HepG2 (cell line): Measurements from ENCODE around the gene PPP1R7.

Experiments
- ETV6 ChIP-seq: sonication (generic); formaldehyde crosslinking; conservative IDR thresholded peaks from 2 replicates; pipeline ENCODE4 v1.4.0; 2020; ENCODE audit warnings: missing genetic modification reagents
- EZH2 ChIP-seq: conservative IDR thresholded peaks from 2 replicates; pipeline ENCODE4 v1.6.1; 2012; ENCODE audit warnings: mild to moderate bottlenecking, low read depth, low read length, moderate library complexity
- FOSL1 ChIP-seq: sonication (generic); formaldehyde crosslinking; IDR thresholded peaks from 2 replicates; pipeline ENCODE4 v1.9.0; 2021; ENCODE audit warnings: missing genetic modification reagents, borderline replicate concordance
- MAFK ChIP-seq, 2 experiments: IDR thresholded peaks in 1 of 2; conservative IDR thresholded peaks in 1 of 2; 2 replicates each; pipeline ENCODE4 v1.6.1; 2011; ENCODE audit warnings: improper control_type of control experiment in 2 of 2, low read length in 2 of 2
- PHF8 ChIP-seq: sonication (generic); formaldehyde crosslinking; IDR thresholded peaks from 2 replicates; pipeline ENCODE4 v1.5.0; 2020; ENCODE audit warnings: missing genetic modification reagents
- TAF1 ChIP-seq: sonication (generic); formaldehyde crosslinking; IDR thresholded peaks from 2 replicates; pipeline ENCODE4 v1.4.0; 2020; ENCODE audit warnings: missing genetic modification reagents
- TBP ChIP-seq: sonication (generic); formaldehyde crosslinking; IDR thresholded peaks from 2 replicates; pipeline ENCODE4 v1.5.0; 2020; ENCODE audit warnings: missing genetic modification reagents
- ZNF337 ChIP-seq: sonication (generic); formaldehyde crosslinking; IDR thresholded peaks from 2 replicates; pipeline ENCODE4 v1.5.1; 2020; ENCODE audit warnings: missing genetic modification reagents, low read depth, mild to moderate bottlenecking, borderline replicate concordance
- TF ChIP-seq, protein P1 (sequence below): sonication (generic); formaldehyde crosslinking; IDR thresholded peaks from 2 replicates; pipeline ENCODE4 v1.4.0; 2020; ENCODE audit warnings: mild to moderate bottlenecking, missing genetic modification reagents
- TF ChIP-seq, protein P2 (sequence below): sonication (generic); formaldehyde crosslinking; IDR thresholded peaks from 2 replicates; pipeline ENCODE4 v1.4.0; 2020; ENCODE audit warnings: mild to moderate bottlenecking, missing genetic modification reagents

DNA sequence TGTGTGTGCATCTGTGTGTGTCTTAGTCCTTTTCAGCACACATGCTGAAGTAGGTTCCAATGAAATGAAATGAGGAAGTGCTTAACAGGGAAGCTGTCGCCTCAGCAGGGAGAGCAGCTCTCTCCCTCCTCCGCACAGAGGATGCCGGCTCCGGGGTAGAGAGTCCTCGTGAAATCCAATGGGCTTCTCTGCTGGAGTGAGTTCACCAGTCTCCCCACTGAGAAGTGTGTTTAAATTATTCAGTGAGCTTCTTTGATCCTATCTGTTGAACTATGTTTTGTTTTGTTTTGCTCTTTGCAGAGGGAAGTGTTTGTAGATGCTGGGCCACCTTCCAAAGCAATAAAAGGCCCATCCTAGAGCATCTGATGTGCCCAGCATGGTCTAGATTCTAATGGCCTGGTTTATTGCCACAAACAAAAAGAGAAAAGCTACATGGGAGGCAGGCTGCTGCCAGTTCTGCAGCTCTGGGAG lies 6.7 kb downstream of the PPP1R7 start:
- no peak for TF ChIP-seq TBP (CRISPR knock-in tag)
- TF ChIP-seq, protein P1, sequence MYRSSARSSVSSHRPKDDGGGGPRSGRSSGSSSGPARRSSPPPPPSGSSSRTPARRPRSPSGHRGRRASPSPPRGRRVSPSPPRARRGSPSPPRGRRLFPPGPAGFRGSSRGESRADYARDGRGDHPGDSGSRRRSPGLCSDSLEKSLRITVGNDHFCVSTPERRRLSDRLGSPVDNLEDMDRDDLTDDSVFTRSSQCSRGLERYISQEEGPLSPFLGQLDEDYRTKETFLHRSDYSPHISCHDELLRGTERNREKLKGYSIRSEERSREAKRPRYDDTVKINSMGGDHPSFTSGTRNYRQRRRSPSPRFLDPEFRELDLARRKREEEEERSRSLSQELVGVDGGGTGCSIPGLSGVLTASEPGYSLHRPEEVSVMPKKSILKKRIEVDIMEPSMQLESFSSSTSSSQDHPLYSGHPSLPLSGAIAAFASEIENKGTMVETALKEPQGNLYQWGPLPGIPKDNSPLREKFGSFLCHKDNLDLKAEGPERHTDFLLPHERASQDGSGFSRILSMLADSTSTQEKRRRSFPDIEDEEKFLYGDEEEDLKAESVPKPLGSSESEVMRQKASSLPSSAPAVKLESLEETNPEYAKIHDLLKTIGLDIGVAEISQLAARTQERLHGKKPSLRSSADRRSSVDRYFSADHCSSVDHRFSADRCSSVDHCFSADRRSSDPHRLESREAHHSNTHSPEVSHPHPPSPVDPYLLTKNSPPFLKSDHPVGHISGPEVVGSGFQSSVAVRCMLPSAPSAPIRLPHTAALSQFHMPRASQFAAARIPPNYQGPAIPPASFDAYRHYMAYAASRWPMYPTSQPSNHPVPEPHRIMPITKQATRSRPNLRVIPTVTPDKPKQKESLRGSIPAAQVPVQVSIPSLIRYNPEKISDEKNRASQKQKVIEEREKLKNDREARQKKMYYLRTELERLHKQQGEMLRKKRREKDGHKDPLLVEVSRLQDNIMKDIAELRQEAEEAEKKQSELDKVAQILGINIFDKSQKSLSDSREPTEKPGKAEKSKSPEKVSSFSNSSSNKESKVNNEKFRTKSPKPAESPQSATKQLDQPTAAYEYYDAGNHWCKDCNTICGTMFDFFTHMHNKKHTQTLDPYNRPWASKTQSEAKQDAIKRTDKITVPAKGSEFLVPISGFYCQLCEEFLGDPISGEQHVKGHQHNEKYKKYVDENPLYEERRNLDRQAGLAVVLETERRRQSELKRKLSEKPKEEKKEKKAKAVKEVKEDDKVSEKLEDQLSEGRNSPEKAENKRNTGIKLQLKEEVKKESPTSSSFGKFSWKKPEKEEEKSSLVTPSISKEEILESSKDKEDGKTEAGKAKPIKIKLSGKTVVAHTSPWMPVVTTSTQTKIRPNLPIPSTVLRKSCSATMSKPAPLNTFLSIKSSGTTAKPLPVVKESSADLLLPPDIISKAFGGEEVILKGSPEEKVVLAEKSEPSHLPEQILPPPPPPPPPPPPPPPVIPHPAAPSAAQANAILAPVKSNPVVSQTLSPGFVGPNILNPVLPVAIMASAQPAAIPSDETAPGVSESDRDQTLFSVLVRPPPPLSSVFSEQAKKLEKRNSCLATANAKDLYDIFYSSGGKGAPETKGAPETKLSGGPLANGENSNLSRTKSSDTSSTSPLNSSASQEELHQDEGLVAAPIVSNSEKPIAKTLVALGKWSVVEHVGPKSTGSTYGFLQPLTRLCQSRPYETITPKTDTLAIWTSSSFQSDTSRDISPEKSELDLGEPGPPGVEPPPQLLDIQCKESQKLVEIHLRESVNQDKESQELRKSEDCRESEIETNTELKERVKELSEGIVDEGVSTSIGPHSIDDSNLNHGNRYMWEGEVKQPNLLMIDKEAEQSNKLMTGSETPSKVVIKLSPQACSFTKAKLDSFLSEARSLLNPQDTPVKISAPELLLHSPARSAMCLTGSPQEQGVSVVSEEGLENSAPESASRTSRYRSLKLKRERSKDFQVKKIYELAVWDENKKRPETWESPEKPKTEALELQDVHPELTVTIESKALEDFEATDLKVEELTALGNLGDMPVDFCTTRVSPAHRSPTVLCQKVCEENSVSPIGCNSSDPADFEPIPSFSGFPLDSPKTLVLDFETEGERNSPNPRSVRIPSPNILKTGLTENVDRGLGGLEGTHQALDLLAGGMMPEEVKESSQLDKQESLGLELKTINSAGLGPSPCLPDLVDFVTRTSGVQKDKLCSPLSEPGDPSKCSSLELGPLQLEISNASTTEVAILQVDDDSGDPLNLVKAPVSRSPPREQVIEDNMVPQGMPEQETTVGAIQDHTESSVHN (CRISPR knock-in tag) = no peak
- no peak for TF ChIP-seq MAFK (conservative IDR thresholded peaks at IDR 0.05 in 1 of 2, IDR thresholded peaks at IDR 0.05 in 1 of 2; ENCODE audit: low read length in 2 of 2)
- no peak for TF ChIP-seq FOSL1 (CRISPR knock-in tag)
- no peak for TF ChIP-seq ETV6
- TF ChIP-seq, protein P2, sequence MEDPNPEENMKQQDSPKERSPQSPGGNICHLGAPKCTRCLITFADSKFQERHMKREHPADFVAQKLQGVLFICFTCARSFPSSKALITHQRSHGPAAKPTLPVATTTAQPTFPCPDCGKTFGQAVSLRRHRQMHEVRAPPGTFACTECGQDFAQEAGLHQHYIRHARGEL = no peak
- no peak for TF ChIP-seq PHF8 (CRISPR knock-in tag)
- TF ChIP-seq ZNF337 (CRISPR knock-in tag) = no peak
- no peak for TF ChIP-seq EZH2
- no peak for TF ChIP-seq TAF1 (CRISPR knock-in tag)
